HG03060 (cell line): Measurements from ENCODE around the gene MSI2.
A peak's percentile ranks its signal among the peaks of the same experiment; 100 is the strongest.

Experiments
- ATAC-seq: cut with Tn5 transposase; IDR thresholded peaks from one replicate; pipeline ENCODE4 v1.9.1; 2021; ENCODE audit warnings: low read depth, moderate number of reproducible peaks; ENCODE audit not compliant: unreplicated experiment

The MSI2 gene

DNA sequence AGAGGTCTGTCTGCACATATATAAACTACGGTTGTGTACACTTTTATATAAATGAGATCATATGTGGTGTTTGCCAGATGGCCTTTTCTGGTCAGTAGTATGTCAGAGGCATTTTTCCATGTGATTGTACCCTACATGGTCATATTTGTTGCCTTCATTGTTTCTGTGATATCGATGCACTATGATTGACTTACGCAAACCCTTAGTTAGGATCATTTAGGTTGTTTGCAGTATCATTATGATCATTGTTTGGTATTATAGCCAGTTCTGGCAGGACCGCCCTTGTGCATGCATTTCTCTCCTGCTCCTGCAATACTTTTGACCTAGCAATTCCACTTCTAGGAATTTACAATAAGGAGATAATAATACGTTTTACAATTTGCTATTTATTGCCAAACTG lies 169.1 kb downstream of the MSI2 start:
- no peak for ATAC-seq

DNA sequence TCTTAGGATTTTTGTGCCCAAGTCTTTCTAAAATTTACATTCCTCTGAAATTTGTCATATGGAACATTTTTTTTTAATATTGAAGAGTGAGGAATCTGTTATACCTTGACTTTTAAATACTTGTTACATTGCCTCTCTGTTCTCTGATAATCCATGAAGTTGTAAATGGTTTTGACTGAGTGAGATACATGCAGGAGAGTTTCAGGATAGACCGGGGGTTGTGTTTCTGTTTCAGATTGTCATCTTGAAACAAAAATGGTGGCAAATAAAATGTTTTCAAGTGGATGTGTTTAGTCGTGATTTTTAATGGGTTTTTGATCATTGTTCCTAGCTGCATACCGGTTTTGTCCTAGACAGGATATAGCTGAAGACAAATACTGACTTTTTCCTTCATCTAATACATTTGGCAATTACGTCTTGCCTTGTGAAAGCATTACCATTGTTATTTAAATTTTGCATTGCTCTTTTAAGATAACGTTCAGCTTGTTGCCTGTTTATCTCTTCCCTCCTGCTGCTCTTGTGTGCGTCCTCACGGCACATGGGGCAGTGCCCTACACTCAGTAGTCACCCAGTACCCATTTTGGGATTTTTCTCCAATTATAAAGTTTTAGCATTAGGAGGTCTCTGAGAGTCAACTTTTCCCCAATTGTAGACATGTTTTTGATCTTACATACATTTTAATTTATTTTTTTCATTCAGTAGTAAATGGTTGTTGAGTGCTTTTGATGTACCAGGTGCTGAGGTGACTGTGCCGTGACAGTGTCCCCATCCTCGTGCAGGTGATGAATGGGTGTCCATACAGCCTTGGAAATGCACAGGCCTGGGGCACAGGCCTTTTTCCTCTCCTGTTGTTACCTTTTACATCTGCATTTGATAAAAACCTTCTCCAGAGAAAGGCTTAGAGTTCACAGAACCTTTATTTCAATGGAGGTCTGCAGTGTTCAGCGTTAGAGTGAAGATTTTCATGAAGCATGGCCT lies 169.9 kb downstream of the MSI2 start:
- no peak for ATAC-seq

DNA sequence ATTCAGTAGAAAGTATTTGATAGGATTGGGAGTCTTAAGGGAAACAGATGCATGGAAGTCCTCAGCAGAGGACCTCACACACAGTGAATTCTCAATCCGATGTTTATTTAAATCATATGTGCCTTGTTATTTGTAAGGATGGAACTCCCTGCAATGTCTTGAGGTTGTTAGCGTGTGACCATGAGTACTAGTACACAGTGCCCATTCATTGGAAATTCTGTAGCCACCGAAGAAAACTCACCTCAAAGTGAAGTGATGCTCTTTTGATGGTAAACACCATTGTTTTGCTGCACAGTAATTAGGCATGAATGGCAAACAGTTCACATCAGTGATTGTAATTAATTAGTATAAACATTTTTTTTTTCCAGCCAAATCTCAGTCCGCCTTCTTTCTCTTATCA lies 173.6 kb downstream of the MSI2 start:
- ATAC-seq, result no peak

DNA sequence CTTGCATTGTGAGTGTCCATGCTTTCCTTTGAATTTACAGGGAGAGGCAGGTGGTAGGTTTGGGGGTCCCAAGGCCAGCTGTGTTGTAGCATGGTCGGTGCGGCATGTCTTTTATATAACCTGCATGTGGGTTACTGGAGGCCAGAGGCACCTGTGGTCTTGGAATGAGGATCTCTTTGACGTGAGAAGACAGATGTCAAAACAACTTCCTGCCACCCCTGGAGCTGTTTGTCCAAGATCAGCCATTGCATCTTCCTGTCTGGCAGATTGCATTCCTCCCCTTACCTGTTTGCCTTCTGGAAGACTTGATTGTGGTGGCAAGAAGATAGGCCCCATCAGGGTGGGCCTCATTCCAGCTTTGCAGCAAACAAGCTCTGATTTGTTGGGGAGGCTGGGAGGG lies 175.1 kb downstream of the MSI2 start:
- ATAC-seq, result no peak

DNA sequence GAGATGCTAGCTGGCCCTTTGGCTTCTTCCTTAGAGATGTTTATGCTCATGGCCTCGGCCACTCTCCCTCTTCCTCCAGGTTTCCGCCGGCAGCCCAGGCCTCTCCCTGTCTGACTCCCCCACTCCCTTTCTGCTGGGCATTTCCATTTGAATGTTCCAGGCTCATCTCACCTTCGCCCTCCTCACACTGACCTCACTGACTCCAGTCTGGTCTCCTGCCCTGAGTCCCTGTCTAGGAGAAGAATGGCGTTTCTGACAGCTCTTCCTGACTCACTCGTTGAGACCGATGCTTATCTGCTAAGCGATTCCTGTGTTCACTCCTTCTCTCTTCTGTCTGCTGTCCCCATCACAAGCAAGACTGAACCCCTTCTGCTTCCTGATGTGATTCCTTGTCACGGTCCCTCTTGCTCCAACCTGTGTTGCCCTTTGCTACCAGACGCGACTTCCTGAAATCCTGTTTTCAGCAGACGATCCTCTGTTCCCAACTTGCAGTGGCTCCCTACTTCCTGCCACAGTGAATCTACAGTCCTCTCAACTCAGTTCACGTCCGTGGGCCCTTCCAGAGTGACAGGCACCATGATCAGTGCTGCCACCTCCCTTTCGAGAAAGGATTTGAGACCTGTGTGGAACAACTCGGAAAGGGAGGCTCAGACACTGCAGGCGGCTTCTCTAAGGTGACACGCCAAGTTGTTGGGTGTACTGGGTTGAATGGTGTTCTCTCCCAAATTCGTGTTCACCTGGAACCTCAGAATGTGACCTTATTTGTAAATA lies 176.4 kb downstream of the MSI2 start:
- no peak for ATAC-seq

DNA sequence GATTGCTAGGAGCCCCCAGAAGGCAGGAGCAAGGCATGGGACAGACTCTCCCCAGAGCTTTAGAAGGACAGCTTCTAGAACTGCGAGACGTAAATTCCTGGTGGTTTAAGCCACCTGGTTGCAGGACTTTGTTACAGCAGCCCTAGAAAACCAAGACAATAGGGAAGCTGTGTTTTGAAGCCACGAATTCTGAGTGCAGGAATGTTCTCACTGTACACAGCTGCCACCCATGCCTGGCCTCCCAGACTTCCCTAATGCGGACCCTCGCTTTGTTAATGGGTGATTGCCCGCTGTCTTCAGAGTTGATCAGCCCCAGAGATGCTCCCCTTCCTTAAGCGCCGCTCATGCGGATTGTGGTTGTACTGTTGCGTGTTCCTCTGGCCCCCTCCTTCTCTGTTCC lies 177.1 kb downstream of the MSI2 start:
- ATAC-seq, result no peak

DNA sequence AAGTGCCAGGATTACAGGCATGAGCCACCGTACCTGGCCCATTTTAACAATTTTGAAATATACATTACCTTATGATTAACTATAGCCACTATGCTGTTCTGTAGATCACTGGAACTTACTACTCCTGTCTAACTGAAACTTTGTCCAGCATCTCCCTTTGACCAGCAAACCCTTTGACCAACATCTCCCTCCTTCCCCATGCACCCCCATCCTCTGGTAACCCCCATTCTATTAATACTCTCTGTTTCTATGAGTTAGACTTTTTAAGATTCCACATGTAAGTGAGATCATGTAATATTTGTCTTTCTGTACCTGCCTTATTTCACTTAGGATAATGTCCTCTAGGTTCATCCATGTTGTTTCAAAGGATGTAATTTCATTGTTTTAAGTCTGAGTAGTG lies 178.0 kb downstream of the MSI2 start:
- ATAC-seq, result no peak

DNA sequence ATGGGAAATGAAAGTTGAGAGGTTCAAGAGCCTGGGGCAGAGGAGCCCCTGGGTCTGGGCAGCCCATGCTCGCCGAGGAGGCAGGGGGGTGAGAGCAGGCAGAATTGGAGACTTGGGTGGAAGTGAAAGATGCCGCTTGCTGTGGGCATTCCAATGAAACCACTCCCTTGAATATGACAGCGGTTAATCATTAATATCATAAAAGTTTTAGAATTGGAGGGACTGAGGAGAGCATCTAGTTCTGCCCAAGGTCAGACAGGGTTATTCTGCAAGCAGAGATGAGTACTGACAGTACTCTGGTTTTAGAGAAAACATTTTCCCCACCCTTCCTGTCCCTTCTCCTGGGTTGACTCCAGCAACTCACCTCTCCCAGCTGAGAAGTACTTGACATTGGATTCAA lies 180.2 kb downstream of the MSI2 start:
- ATAC-seq, result no peak

DNA sequence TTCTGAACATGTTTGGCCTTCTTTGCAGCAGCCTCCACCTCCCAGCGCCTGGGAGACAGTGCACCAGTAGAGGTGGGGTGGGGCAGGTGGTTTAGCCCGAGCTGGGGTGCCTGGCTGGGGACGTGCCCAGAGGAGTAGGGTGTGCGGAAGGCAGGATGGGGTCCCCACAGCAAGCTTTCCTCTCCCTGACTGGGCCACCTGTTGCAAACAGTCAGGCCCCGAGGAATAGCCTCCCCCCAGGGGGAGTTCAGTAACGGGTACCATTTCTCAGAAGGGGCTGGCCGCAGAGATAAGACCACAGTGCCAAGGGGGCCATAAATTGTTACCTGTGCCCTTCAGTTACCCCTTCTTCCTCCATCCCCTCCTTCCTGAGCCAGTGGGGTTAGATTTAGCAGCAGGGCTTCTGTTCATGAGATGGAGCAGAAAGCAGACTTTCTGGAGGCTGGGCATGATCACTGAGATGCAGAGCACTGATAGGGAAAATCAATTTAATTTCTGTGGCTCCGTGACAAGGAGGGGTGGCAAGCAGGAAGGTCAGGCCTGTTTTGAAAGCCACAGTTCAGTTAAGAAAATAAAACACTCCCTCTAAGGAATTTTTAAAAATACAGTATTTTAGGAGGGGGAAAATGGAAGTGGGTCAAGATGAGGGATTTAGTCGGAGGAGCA lies 181.9 kb downstream of the MSI2 start:
- no peak for ATAC-seq

DNA sequence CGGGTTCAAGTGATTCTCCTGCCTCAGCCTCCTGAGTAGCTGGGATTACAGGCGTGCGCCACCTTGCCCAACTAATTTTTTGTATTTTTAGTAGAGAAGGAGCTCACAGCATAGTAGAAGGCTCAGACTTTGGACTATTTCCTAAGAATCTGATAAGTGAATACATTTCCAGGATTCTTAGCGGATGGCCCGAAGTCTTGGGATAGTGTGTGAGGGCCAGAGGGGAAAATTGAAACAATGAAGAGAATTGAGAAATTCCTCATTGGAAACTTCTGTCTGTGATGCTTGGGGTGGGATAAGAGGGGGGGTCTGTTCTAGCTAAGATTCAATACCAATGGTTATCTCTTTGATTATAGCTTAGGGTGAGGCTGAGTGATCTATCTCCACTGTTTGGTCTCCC lies 183.3 kb downstream of the MSI2 start:
- ATAC-seq, result no peak

DNA sequence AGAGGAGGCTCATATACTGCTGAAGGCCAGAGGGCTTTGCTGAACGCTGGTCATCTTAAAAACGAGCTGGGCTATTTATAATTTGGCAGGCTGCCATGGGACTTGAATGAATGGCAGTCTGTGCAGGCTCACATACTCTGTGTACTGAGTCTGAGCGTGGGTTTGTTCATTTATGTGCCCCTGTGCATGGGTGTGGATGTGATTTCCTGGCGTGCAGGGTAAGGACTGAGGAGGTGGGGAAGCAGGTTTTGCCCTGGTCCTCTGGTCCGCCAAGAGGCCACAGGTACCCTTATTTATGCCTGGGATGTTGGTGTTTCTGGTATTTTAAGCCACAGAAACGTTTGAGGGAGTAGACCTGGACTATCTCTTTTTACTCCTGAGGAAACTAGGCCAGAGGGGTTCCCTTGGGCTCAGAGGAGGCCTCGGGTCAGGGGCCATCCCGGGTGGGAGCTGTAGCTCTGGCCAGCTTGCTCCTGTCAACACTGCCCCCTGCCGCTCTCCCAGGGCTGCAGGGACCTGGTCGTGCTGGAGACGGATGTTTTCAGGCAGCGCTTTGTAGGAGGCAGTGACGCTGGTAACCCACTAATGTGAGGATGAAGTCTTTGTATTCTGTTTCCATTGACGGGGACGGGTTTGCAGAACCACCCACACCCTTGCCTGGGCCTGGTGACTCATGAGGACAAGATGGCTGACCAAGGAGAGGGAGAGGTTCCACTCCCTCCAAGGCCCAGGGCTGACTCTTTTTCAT lies 184.4 kb downstream of the MSI2 start:
- ATAC-seq, result peak; percentile 44

DNA sequence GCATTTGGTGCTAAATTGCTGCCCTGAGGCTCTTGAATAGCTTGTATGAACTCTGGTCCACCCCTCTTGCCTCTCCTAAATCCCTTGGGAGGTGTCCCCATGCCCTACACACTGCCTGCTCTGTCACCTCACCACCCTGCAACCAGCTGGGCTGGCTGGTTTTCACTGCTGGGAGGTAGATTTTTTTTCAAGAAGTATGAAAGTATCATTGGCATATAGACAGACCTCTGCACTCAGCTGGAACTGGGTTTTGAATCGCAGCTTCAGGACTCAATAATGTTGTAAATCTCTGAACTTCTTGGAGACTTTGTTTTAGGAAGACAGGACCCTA lies 184.9 kb downstream of the MSI2 start:
- peak; percentile 28 for ATAC-seq

DNA sequence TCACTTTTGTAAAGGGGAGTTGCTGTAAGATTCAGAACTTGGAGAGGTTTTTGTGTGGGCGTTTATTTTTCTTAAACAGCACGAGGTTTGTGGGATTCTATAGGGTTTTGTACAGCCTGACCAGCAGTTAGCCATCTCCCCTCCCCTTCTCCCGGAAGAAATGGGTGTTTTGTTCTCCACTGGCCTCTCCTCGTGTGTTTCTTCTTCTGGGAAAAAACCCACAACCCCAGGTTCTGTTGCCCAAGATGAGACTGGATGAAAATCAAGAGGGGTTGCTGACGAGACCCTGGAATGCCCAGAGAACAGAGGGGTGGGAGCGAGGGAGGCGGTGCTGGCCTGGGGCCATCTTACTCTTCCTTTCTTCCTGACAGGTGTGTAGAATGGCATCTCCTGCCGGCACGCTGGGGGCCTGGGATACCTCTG lies 186.1 kb downstream of the MSI2 start:
- ATAC-seq, result no peak

DNA sequence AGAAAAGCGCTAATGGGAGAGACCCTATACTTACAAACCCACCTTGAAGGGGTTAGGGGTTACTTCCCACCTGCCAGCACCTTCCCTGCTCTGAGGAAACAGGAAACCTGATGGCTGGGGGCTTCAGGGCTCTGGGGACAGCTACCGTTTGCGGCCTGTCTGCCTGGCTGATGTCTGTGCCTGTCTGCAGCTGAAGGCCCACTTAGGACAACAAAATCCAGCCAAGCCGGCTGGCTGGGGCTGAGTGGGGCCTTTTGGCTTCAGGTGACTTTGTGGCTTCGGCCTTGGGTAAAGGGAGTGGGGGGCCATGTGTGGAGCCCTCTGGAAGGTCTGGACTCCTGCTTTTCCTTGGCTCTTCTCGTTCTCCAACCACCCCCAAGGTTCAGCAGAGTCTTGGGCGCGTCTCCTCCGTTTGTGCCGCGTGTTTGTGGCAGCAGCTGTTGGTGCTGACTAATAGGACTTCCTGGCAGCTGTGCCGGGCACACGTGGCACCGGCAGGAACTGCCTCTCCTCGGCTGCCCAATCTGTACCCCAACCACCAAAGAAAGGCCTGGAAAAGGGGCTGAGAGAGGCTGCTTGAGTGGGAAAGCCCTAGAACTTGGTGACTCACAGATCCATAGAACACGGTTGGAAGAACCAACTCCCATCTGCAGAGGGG lies 186.7 kb downstream of the MSI2 start:
- no peak for ATAC-seq

DNA sequence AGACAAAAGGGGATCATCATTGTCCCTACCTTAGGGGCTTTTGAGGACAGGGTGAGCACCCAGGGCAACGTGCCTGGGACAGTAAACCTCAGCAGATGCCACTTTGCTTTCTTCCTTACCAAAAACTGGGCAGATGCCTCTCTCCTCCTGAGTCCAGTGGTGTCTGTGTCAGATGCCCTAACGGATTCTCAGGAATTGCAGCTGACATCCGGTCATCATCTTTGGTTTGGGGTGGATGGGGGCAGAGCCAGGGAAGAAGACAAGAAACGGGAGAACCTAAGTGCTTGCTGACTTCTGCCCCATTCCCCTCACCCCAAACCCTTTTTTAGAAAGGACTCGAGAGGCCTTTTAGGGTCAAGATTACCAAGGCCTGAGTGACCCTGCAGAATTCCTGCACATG lies 187.5 kb downstream of the MSI2 start:
- no peak for ATAC-seq

DNA sequence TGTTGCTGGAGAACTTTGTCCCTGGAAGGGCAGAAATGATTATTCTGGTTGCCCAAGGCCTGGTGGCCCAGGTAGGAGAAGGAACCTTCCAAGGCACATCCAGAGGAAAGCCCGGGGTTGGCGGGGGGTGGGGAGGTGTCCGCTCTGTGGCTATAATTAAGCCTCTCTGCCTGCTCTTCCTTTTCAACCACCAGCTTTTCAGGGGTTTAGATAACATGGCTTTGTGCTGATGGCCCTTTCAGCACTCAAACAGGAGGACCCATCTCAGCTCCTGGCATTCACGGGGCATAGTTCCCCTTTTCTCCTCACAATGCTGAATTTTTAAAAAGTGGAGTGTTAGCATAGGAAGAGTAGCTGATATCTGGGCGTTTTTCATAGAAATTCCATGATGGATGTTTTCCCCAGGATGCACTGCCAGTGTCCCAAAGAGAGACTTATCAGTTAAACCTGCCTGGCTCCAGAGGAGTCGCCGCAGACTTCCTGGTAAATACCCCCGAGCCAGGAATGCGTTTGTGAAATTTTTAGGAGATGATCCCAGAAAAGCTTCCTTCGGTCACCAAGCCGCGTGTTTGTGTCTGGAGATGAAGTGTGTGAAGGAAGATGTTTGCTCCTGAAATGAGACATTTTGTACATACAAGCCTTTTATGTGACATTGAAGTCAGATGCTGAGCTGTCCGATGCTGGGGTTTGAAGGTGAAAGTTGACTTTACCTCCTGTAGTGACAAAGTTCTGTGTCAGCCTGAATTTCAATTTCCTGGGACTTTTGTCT lies 188.5 kb downstream of the MSI2 start:
- no peak for ATAC-seq

DNA sequence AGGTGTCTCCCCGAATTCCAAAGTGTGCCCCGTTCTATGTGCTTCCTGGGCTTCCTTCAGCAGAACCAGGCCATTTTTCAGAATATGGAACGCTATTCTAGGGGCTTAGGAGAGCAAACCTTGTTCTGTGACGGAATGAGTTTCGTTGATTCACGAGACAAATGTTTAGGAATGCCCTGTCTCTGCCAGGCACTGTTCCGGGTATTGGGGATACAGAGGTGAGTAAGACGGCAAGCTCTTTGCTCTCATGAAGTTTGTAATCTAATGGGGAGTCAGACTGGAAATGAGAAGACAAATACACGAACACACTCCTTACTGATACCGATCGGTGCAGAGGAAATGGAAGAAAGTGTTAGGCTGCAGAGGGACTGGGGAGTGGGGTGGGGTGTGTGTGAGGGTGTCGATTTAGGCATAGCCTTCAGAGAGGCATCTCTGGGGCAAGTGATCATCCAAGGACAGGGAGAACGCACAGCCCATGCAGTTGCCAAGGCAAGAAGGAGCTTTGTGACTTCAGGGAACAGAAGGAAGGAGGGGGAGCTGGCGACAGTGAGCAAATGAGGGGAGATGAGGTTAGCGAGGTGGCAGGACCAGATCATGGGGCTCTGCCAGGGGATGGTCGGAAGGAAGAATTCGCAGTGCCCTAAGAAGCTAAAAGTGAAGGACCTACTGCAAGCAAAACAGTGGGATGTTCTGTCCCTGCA lies 189.6 kb downstream of the MSI2 start:
- ATAC-seq, result no peak

DNA sequence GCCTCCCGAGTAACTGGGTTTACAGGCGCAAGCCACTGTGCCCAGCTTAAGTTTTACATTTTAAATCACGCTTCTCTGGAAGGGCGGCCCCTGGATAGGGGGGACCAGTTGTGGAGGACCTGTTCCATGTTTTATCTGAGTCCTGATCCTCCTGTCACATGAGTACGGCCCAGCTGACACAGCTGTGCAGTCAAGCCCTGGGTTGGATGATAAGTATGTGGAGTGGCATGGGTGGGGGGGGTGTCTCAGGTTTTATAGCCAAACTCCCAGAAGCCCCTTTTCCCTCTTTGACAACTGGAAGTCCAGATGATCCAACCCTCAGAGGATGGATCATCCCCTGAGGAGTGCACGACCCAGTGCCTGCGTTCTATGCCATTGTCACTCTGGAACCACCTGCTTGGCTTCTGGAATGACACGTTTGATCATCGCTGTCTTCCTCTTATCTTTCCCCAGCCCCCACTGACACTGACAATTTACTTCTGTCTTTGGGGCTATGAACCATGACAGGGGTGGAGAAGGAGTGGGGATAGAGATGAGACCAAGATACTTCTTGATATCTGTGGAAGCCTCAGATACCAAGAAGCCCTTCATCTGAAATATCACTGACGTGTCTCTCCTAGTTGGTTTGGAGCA lies 191.2 kb downstream of the MSI2 start:
- no peak for ATAC-seq
